CD14-positive monocyte (primary cell): ENCODE results near the gene HS6ST3. TPM values are rescaled to one million over a fixed set of nuclear protein-coding genes. Genes with fewer than 3 reads are reported as not detected.

Source experiments
- DNase-seq, 3 donors: peaks; one replicate each; pipeline ENCODE4 v3.0.0-alpha.2; 2011 to 2022
- H2AFZ ChIP-seq: 2 replicates; pipeline ENCODE4 v1.6.0; 2012; ENCODE audit warnings: mild to moderate bottlenecking, low read depth, low read length, inconsistent platforms; ENCODE audit not compliant: insufficient read depth, poor library complexity, severe bottlenecking
- H3K27ac ChIP-seq, 2 donors: 1 replicate in 1 of 2; 2 replicates in 1 of 2; pipeline ENCODE4 v1.5.1; 2012 to 2013; ENCODE audit warnings: low read length in 2 of 2, control low read depth in 1 of 2, inconsistent platforms in 1 of 2, low read depth in 1 of 2, mild to moderate bottlenecking in 1 of 2
- H3K27me3 ChIP-seq, 2 donors: one replicate each; pipeline versions ENCODE4 v1.6.0 to v1.6.1; 2011 to 2013; ENCODE audit warnings: low read length in 2 of 2; ENCODE audit not compliant: control insufficient read depth in 2 of 2, insufficient read depth in 2 of 2
- H3K36me3 ChIP-seq, 2 donors: replicated peaks in 1 of 2; 1 replicate in 1 of 2; 2 replicates in 1 of 2; pipeline versions ENCODE4 v1.5.1 to v1.6.1; 2012 to 2013; ENCODE audit warnings: low read length in 2 of 2, control low read depth in 1 of 2, inconsistent platforms in 1 of 2, mild to moderate bottlenecking in 1 of 2; ENCODE audit not compliant: insufficient read depth in 2 of 2, control insufficient read depth in 1 of 2
- H3K4me1 ChIP-seq, 2 donors: 1 replicate in 1 of 2; 2 replicates in 1 of 2; pipeline versions ENCODE4 v1.5.1 to v1.6.1; 2012 to 2013; ENCODE audit warnings: low read length in 2 of 2, control low read depth in 1 of 2, inconsistent platforms in 1 of 2, mild to moderate bottlenecking in 1 of 2, moderate library complexity in 1 of 2; ENCODE audit not compliant: insufficient read depth in 2 of 2, control insufficient read depth in 1 of 2
- H3K4me2 ChIP-seq: replicated peaks from 2 replicates; pipeline ENCODE3; 2012; ENCODE audit warnings: low read length, moderate library complexity, mild to moderate bottlenecking; ENCODE audit not compliant: poor library complexity, severe bottlenecking; ENCODE audit errors: extremely low read depth
- H3K4me3 ChIP-seq, 3 experiments: fragments of 200-600 bp in 1 of 3; sonication (generic) in 1 of 3; replicated peaks in 1 of 3; 1 replicate in 2 of 3; 2 replicates in 1 of 3; pipeline ENCODE4 v1.5.1; 2011 to 2013; ENCODE audit warnings: low read length in 3 of 3, mild to moderate bottlenecking in 3 of 3, control low read depth in 2 of 3, low read depth in 2 of 3, inconsistent platforms in 1 of 3, moderate library complexity in 1 of 3
- H3K79me2 ChIP-seq: 2 replicates; pipeline ENCODE4 v1.6.0; 2012; ENCODE audit warnings: mild to moderate bottlenecking, control low read depth, inconsistent platforms, low read length, moderate library complexity; ENCODE audit not compliant: insufficient read depth
- H3K9ac ChIP-seq: 2 replicates; pipeline ENCODE4 v1.6.0; 2017; ENCODE audit warnings: low read length, mild to moderate bottlenecking; ENCODE audit not compliant: insufficient read depth, poor library complexity, severe bottlenecking
- H3K9me3 ChIP-seq, 2 donors: replicated peaks in 1 of 2; 1 replicate in 1 of 2; 2 replicates in 1 of 2; pipeline versions ENCODE4 v1.5.1 to v1.6.1; 2012 to 2013; ENCODE audit warnings: low read length in 2 of 2, control low read depth in 1 of 2; ENCODE audit not compliant: control insufficient read depth in 1 of 2, insufficient read depth in 1 of 2
- H4K20me1 ChIP-seq: 2 replicates; pipeline ENCODE4 v1.6.0; 2012; ENCODE audit warnings: mild to moderate bottlenecking, low read length, control low read depth, moderate library complexity; ENCODE audit not compliant: insufficient read depth
- H3K27ac Mint-ChIP-seq, 7 donors: one replicate each; pipeline ENCODE4 v1.8.0; 2020; ENCODE audit warnings: mild to moderate bottlenecking in 7 of 7, mixed read lengths in 7 of 7, moderate library complexity in 6 of 7, inconsistent platforms in 2 of 7
- H3K27me3 Mint-ChIP-seq, 3 donors: one replicate each; pipeline ENCODE4 v1.8.0; 2021 to 2022; ENCODE audit warnings: low read depth in 3 of 3, mild to moderate bottlenecking in 3 of 3, mixed read lengths in 3 of 3, moderate library complexity in 3 of 3, inconsistent platforms in 1 of 3
- H3K36me3 Mint-ChIP-seq, 2 donors: one replicate each; pipeline ENCODE4 v1.8.0; 2020; ENCODE audit warnings: mixed read lengths in 2 of 2, inconsistent platforms in 1 of 2, mild to moderate bottlenecking in 1 of 2
- H3K4me1 Mint-ChIP-seq: one replicate; pipeline ENCODE4 v1.8.0; 2020; ENCODE audit warnings: mild to moderate bottlenecking, mixed read lengths
- H3K4me3 Mint-ChIP-seq, 2 donors: one replicate each; pipeline ENCODE4 v1.8.0; 2020; ENCODE audit warnings: mild to moderate bottlenecking in 2 of 2, mixed read lengths in 2 of 2, moderate library complexity in 1 of 2
- H3K9me3 Mint-ChIP-seq, 7 donors: one replicate each; pipeline ENCODE4 v1.8.0; 2020 to 2022; ENCODE audit warnings: mixed read lengths in 7 of 7, mild to moderate bottlenecking in 6 of 7, moderate library complexity in 6 of 7, inconsistent platforms in 2 of 7
- WGBS: methylation state at CpG from one replicate; pipeline ENCODE4 v1.1.5; 2013; ENCODE audit warnings: missing lambda C conversion rate; ENCODE audit not compliant: insufficient coverage; 5-methylcytosine and 5-hydroxymethylcytosine counted together
- intact Hi-C, 2 donors: fragments of 100-400 bp; cut with micrococcal nuclease; formaldehyde crosslinking; loops; one replicate each; pipeline versions ENCODE4 v1.15.0 to v1.15.1; 2023
- polyA plus RNA-seq, 3 donors: library from polyadenylated mRNA; depleted of rRNA in 1 of 3; unstranded in 2 of 3; stranded (reverse) in 1 of 3; fragments of 300-500 nt in 2 of 3; fragments of >200 nt in 1 of 3; fragmentation: Illumina TruSeq in 2 of 3; gene quantifications; 1 replicate in 2 of 3; 2 replicates in 1 of 3; pipeline ENCODE4 v1.2.3, GENCODE V29; 2012 to 2021
- TF ChIP-seq, protein P1 (sequence below): fragments of 200-600 bp; IDR thresholded peaks from one replicate; pipeline ENCODE4 v1.8.0; 2022; ENCODE audit warnings: antibody characterized with exemption, mild to moderate bottlenecking

HS6ST3 gene
- polyA plus RNA-seq, 3 donors: not detected

DNA sequence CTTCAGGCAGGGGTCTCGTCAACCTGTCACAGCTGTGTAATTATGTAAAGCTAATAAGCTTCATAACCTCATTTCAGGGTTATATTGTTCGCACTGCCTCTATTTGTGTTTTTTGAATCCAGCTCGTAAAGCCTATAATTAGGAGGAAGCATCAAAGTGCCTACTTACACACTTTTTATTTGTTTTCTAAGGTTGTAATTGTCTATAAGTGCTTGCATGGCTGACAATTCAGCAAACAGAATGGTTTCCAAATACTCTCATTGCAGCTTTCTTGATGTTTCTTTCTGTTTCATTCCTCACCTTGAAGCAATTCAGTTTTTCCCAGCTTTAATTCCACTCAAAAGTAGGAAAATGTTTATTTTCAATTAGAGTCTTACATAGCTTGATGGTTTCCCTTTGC lies 336.3 kb downstream of the HS6ST3 start:
- peaks cover 0 to 4% (median 0%) of the 10 kb centered on the region in 3 donors for H3K27me3 Mint-ChIP-seq
- H4K20me1 ChIP-seq: no peaks in the 10 kb centered on the region
- H3K9me3 ChIP-seq: peaks cover 6 to 8% of the 10 kb centered on the region in 2 donors
- intact Hi-C loops: no loop called here
- H3K27me3 ChIP-seq: no peaks in the 10 kb centered on the region
- no peak overlapping the region for H3K27ac Mint-ChIP-seq
- no peaks in the 10 kb centered on the region for H3K79me2 ChIP-seq
- no peak overlapping the region for H3K4me3 ChIP-seq
- no peak overlapping the region for H3K4me3 Mint-ChIP-seq
- no peak overlapping the region for H3K9ac ChIP-seq
- TF ChIP-seq, protein P1, sequence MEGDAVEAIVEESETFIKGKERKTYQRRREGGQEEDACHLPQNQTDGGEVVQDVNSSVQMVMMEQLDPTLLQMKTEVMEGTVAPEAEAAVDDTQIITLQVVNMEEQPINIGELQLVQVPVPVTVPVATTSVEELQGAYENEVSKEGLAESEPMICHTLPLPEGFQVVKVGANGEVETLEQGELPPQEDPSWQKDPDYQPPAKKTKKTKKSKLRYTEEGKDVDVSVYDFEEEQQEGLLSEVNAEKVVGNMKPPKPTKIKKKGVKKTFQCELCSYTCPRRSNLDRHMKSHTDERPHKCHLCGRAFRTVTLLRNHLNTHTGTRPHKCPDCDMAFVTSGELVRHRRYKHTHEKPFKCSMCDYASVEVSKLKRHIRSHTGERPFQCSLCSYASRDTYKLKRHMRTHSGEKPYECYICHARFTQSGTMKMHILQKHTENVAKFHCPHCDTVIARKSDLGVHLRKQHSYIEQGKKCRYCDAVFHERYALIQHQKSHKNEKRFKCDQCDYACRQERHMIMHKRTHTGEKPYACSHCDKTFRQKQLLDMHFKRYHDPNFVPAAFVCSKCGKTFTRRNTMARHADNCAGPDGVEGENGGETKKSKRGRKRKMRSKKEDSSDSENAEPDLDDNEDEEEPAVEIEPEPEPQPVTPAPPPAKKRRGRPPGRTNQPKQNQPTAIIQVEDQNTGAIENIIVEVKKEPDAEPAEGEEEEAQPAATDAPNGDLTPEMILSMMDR: no peak
- no CpG with 5 or more reads among the region's 3 CpGs for WGBS
- H3K27ac ChIP-seq: no peak overlapping the region
- DNase-seq: no peak
- H3K4me1 Mint-ChIP-seq: no peaks in the 10 kb centered on the region
- H3K9me3 Mint-ChIP-seq: peaks cover 0 to 10% (median 3%) of the 10 kb centered on the region in 7 donors
- H3K4me2 ChIP-seq: no peak overlapping the region
- H3K36me3 Mint-ChIP-seq: no peaks in the 10 kb centered on the region
- no peak overlapping the region for H2AFZ ChIP-seq
- no peaks in the 10 kb centered on the region for H3K4me1 ChIP-seq
- H3K36me3 ChIP-seq: no peaks in the 10 kb centered on the region

DNA sequence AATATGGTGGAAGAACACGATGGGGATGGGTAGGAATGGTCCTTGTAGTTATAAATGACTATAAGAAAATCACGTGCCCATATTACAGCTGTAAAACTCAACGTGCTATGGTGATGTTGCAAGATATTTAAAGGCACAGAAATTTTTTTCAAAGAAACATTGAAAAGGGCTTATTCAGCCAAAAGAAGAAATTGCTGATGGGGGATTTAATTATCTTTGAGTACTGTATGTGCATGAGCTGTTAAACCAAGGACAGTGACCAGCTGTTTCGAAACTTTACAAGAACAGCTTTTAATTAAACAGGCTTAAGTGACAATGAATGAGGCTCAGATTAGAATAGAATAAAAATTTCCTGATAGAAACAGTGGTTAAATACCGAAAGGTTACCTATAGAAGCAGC lies 339.0 kb downstream of the HS6ST3 start:
- H3K9me3 ChIP-seq: peaks cover 11 to 13% of the 10 kb centered on the region in 2 donors
- H3K36me3 ChIP-seq: no peaks in the 10 kb centered on the region
- no peak overlapping the region for H3K4me2 ChIP-seq
- H3K27ac ChIP-seq: no peak overlapping the region
- H3K9ac ChIP-seq: no peak overlapping the region
- Mint-ChIP-seq H3K4me3 (no peak overlapping the region), H3K36me3 (no peaks in the 10 kb centered on the region), H3K4me1 (no peaks in the 10 kb centered on the region), H3K27ac (no peak overlapping the region), H3K27me3 (peaks cover 0 to 2% (median 0%) of the 10 kb centered on the region in 3 donors), H3K9me3 (peaks cover 3 to 12% (median 5%) of the 10 kb centered on the region in 7 donors)
- 69% methylated on average over 3 of the region's 5 CpGs for WGBS
- H3K4me1 ChIP-seq: no peaks in the 10 kb centered on the region
- no peak overlapping the region for H3K4me3 ChIP-seq
- no peak for DNase-seq
- intact Hi-C loops: no loop called here
- no peak overlapping the region for H2AFZ ChIP-seq
- no peaks in the 10 kb centered on the region for H3K27me3 ChIP-seq
- no peaks in the 10 kb centered on the region for H4K20me1 ChIP-seq
- no peaks in the 10 kb centered on the region for H3K79me2 ChIP-seq
- TF ChIP-seq, protein P1: no peak
